BE2C (cell line): ENCODE results near the gene STRN.
A peak's percentile ranks its signal among the peaks of the same experiment; 100 is the strongest.

Experiments used
- DNase-seq: peaks from one replicate; pipeline ENCODE4 v3.0.0-alpha.2; 2020
- H3K27me3 ChIP-seq: fragments of 250-450 bp; sonication (Bioruptor Pico); 2 replicates; pipeline ENCODE4 v1.5.1; 2020; ENCODE audit warnings: mild to moderate bottlenecking
- H3K36me3 ChIP-seq: fragments of 250-450 bp; sonication (Bioruptor Pico); 2 replicates; pipeline ENCODE4 v1.5.1; 2020; ENCODE audit warnings: mild to moderate bottlenecking
- H3K4me1 ChIP-seq: fragments of 250-450 bp; sonication (Bioruptor Pico); 2 replicates; pipeline ENCODE4 v1.5.1; 2020
- H3K4me3 ChIP-seq: 2 replicates; pipeline ENCODE4 v1.5.1; 2011; ENCODE audit warnings: low read depth, low read length
- H3K9me3 ChIP-seq: fragments of 250-450 bp; sonication (Bioruptor Pico); 2 replicates; pipeline ENCODE4 v1.5.1; 2020
- CTCF ChIP-seq: IDR thresholded peaks from 2 replicates; pipeline ENCODE4 v1.5.1; 2012; ENCODE audit warnings: mild to moderate bottlenecking, low read depth, low read length

The STRN gene

DNA sequence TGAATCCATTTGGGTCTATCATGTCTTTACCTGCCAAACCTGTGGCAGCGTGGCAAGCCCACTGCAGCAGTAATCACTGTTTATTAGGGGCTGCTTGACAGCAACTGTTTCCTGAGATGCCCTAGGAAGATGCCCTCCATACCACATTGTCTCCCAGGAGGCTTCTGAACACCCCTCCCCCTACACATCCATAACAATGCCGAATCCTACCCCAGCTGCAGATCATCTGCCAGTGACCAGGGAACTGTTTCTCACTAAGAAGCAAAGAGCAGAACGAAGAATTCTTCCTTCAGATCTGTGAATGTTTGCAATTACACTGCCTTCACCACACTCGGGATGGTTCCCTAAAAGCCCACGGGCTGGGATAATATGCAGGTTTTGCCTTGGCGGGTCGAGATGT lies 142.1 kb downstream of the STRN start:
- Histone ChIP-seq H3K4me3 (no peak overlapping the region), H3K27me3 (0 out of 2 replicates have a peak, but pooled peaks cover 3% of the 10 kb centered on the region), H3K9me3 (no peaks in the 10 kb centered on the region), H3K36me3 (no peaks in the 10 kb centered on the region), H3K4me1 (no peaks in the 10 kb centered on the region)
- no peak for DNase-seq
- TF ChIP-seq CTCF = no peak

DNA sequence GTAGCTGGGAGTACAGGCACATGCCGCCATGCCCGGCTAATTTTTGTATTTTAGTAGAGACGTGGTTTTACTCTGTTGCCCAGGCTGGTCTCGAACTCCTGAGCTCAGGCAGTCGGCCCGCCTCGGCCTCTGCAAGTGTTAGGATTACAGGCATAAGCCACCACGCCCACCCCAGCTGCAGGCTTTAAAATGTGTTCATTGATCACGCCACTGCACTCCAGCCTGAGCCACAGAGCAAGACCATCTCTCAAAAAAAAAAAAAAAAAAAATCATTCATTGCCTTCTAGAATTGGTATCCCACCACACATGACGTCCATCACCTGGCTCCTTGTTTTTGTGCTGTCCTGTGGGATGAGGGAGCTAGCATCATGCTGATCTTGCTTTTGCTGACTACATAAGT lies 142.5 kb downstream of the STRN start:
- DNase-seq = no peak
- no peak overlapping the region for H3K4me3 ChIP-seq
- H3K9me3 ChIP-seq = no peaks in the 10 kb centered on the region
- H3K36me3 ChIP-seq = no peaks in the 10 kb centered on the region
- H3K4me1 ChIP-seq = no peaks in the 10 kb centered on the region
- TF ChIP-seq CTCF = no peak
- H3K27me3 ChIP-seq = 0 out of 2 replicates have a peak, but pooled peaks cover 3% of the 10 kb centered on the region

GRCh38 chr2:36820942-36821605 lies 145.3 kb downstream of the STRN start:
- no peak for DNase-seq
- Histone ChIP-seq H3K27me3 (no peaks in the 10 kb centered on the region), H3K4me1 (no peaks in the 10 kb centered on the region), H3K36me3 (no peaks in the 10 kb centered on the region), H3K9me3 (no peaks in the 10 kb centered on the region), H3K4me3 (no peak overlapping the region)
- TF ChIP-seq CTCF = no peak

DNA sequence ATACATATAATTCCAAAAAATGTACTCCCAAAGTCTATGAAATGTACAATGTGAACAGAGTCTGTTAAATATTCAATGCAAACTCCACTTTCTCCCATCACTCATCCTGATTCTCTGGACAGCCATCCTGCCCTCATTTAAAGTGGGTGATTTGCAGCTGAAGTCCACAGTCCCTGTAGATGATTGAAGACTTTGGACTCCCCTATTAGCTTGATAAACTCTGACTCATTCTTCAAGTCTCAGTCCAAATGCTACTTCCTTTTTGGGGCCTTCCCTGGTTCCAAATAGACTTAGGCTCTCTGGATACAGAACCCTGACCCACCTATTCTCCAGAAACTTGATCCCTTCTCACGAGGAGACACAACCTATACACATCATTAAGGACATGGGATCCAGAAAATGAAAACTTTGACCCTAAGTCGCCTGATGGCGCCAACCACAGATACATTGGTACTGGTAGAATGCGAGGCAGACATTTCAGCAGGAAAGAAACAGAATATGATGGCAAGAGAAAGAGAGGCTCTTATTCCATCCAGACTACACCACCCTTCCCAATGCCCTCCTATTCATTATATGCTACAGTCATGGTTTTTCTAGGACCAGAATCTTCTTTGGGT lies 147.1 kb downstream of the STRN start:
- H3K4me1 ChIP-seq = no peaks in the 10 kb centered on the region
- H3K36me3 ChIP-seq = no peaks in the 10 kb centered on the region
- TF ChIP-seq CTCF = peak; percentile 33; the same call in 1 of the 2 replicates
- DNase-seq = no peak
- H3K27me3 ChIP-seq = no peaks in the 10 kb centered on the region
- no peaks in the 10 kb centered on the region for H3K9me3 ChIP-seq
- H3K4me3 ChIP-seq = no peak overlapping the region

- no peaks in the 10 kb centered on the region for H3K4me1 ChIP-seq
- H3K9me3 ChIP-seq = no peaks in the 10 kb centered on the region
- no peak for TF ChIP-seq CTCF
- no peak overlapping the region for H3K4me3 ChIP-seq
- H3K36me3 ChIP-seq = no peaks in the 10 kb centered on the region
- no peaks in the 10 kb centered on the region for H3K27me3 ChIP-seq
- no peak for DNase-seq
These were observed 147.8 kb downstream of the STRN start for GRCh38 chr2:36818542-36818941.

GRCh38 chr2:36812196-36812595 lies 154.1 kb downstream of the STRN start:
- no peaks in the 10 kb centered on the region for H3K9me3 ChIP-seq
- H3K4me3 ChIP-seq = no peak overlapping the region
- TF ChIP-seq CTCF = peak; percentile 34; the same call in 1 of the 2 replicates
- H3K4me1 ChIP-seq = no peaks in the 10 kb centered on the region
- H3K27me3 ChIP-seq = no peaks in the 10 kb centered on the region
- no peak for DNase-seq
- H3K36me3 ChIP-seq = no peaks in the 10 kb centered on the region
